GM21360 (cell line): Measurements from ENCODE around the gene VEGFD.

ENCODE experiments used
- ATAC-seq: cut with Tn5 transposase; IDR thresholded peaks from one replicate; pipeline ENCODE4 v1.9.1; 2021; ENCODE audit warnings: mild to moderate bottlenecking, moderate library complexity; ENCODE audit not compliant: unreplicated experiment

VEGFD gene

GRCh38 chrX:15366506-15367352, 17.5 kb downstream of the VEGFD start:
- ATAC-seq = no peak

- ATAC-seq = no peak
Measured at GRCh38 chrX:15359701-15360100, 24.5 kb downstream of the VEGFD start.

- ATAC-seq = no peak
Measured at GRCh38 chrX:15358533-15358932, 25.7 kb downstream of the VEGFD start.

- no peak for ATAC-seq
Measured at GRCh38 chrX:15356444-15356843, 27.8 kb downstream of the VEGFD start.

GRCh38 chrX:15350329-15350996, 33.8 kb downstream of the VEGFD start:
- ATAC-seq = no peak

- no peak for ATAC-seq
Measured at GRCh38 chrX:15349046-15349445, 35.2 kb downstream of the VEGFD start.

GRCh38 chrX:15345976-15346375, 38.2 kb downstream of the VEGFD start:
- no peak for ATAC-seq

GRCh38 chrX:15344106-15344505, 40.1 kb downstream of the VEGFD start:
- no peak for ATAC-seq

- ATAC-seq = no peak
Measured at GRCh38 chrX:15343075-15343476, 41.1 kb downstream of the VEGFD start.

GRCh38 chrX:15340867-15341266, 43.3 kb downstream of the VEGFD start:
- ATAC-seq = no peak

GRCh38 chrX:15336023-15336413, 48.2 kb downstream of the VEGFD start:
- ATAC-seq = no peak

GRCh38 chrX:15335135-15336022, 48.8 kb downstream of the VEGFD start, which contains the start of gene PIGA:
Gene PIGA (minus strand): TSS chrX:15335523. CDS start chrX:15331930, 3,593 bp downstream.
- peak; percentile 97 for ATAC-seq

GRCh38 chrX:15334561-15334960, 49.7 kb downstream of the VEGFD start:
- no peak for ATAC-seq

GRCh38 chrX:15328821-15329220, 55.4 kb downstream of the VEGFD start:
- no peak for ATAC-seq

GRCh38 chrX:15328131-15328530, 56.1 kb downstream of the VEGFD start:
- no peak for ATAC-seq

GRCh38 chrX:15322472-15322871, 61.7 kb downstream of the VEGFD start:
- no peak for ATAC-seq

GRCh38 chrX:15322072-15322471, 62.1 kb downstream of the VEGFD start:
- no peak for ATAC-seq

- no peak for ATAC-seq
Measured at GRCh38 chrX:15321447-15321846, 62.8 kb downstream of the VEGFD start.

- no peak for ATAC-seq
Measured at GRCh38 chrX:15320297-15320696, 63.9 kb downstream of the VEGFD start.

- ATAC-seq = no peak
Measured at GRCh38 chrX:15319075-15319474, 65.1 kb downstream of the VEGFD start.

GRCh38 chrX:15315509-15315908, 68.7 kb downstream of the VEGFD start, which contains the start of gene ASB11:
Gene ASB11 (minus strand): TSS chrX:15315640. CDS start chrX:15315605, 35 bp downstream.
- no peak for ATAC-seq
